ENCODE measurements around the gene CDC7.

- TF ChIP-seq, protein P1, sequence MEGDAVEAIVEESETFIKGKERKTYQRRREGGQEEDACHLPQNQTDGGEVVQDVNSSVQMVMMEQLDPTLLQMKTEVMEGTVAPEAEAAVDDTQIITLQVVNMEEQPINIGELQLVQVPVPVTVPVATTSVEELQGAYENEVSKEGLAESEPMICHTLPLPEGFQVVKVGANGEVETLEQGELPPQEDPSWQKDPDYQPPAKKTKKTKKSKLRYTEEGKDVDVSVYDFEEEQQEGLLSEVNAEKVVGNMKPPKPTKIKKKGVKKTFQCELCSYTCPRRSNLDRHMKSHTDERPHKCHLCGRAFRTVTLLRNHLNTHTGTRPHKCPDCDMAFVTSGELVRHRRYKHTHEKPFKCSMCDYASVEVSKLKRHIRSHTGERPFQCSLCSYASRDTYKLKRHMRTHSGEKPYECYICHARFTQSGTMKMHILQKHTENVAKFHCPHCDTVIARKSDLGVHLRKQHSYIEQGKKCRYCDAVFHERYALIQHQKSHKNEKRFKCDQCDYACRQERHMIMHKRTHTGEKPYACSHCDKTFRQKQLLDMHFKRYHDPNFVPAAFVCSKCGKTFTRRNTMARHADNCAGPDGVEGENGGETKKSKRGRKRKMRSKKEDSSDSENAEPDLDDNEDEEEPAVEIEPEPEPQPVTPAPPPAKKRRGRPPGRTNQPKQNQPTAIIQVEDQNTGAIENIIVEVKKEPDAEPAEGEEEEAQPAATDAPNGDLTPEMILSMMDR (IDR thresholded peaks at IDR 0.05), result no peak
- TF ChIP-seq POLR2A (IDR thresholded peaks at IDR 0.05), result no peak
These were observed 6.7 kb downstream of the CDC7 start for GRCh38 chr1:91507328-91507727.
